Lung (tissue), 12 donors: ENCODE measurements around the gene SGSH. TPM values are rescaled to one million over a fixed set of nuclear protein-coding genes. Genes with fewer than 3 reads are reported as not detected.

ENCODE experiments used
- ATAC-seq: fragments of 200-7000 bp; cut with Tn5 transposase; one replicate; pipeline ENCODE4 v1.9.1; 2020; ENCODE audit warnings: moderate number of reproducible peaks; ENCODE audit not compliant: insufficient read depth, low FRiP score
- DNase-seq, 3 donors: peaks; one replicate each; pipeline ENCODE4 v3.0.0-alpha.2; 2013 to 2017
- H3K27ac ChIP-seq, 2 donors: one replicate each; pipeline ENCODE4 v1.5.1; 2013; ENCODE audit warnings: mild to moderate bottlenecking in 2 of 2, moderate library complexity in 2 of 2, control low read depth in 1 of 2, inconsistent platforms in 1 of 2, low read depth in 1 of 2, low read length in 1 of 2
- H3K27me3 ChIP-seq, 3 donors: one replicate each; pipeline ENCODE4 v1.5.1; 2013; ENCODE audit warnings: low read length in 2 of 3; ENCODE audit not compliant: control insufficient read depth in 3 of 3, insufficient read depth in 3 of 3
- H3K36me3 ChIP-seq, 4 donors: one replicate each; pipeline ENCODE4 v1.5.1; 2013; ENCODE audit warnings: low read length in 4 of 4, mild to moderate bottlenecking in 1 of 4, moderate library complexity in 1 of 4; ENCODE audit not compliant: control insufficient read depth in 4 of 4, insufficient read depth in 4 of 4
- H3K4me1 ChIP-seq, 5 donors: one replicate each; pipeline ENCODE4 v1.5.1; 2013; ENCODE audit warnings: low read length in 5 of 5, mild to moderate bottlenecking in 2 of 5, moderate library complexity in 1 of 5; ENCODE audit not compliant: control insufficient read depth in 5 of 5, insufficient read depth in 5 of 5
- H3K4me3 ChIP-seq: one replicate; pipeline ENCODE4 v1.5.1; 2013; ENCODE audit warnings: mild to moderate bottlenecking, control low read depth, moderate library complexity
- H3K9ac ChIP-seq, 2 donors: one replicate each; pipeline ENCODE4 v1.5.1; 2013; ENCODE audit warnings: low read length in 2 of 2, control low read depth in 1 of 2; ENCODE audit not compliant: insufficient read depth in 1 of 2
- H3K9me3 ChIP-seq, 4 donors: one replicate each; pipeline ENCODE4 v1.5.1; 2013; ENCODE audit warnings: low read length in 3 of 4, mild to moderate bottlenecking in 1 of 4, moderate library complexity in 1 of 4; ENCODE audit not compliant: control insufficient read depth in 4 of 4, insufficient read depth in 3 of 4
- WGBS, 2 donors: extraction: QIAGEN DNeasy Blood & Tissue Kit; methylation state at CpG; one replicate each; pipeline ENCODE4 v1.1.7; 2013; 5-methylcytosine and 5-hydroxymethylcytosine counted together
- polyA plus RNA-seq, 2 donors: library from polyadenylated mRNA; stranded (reverse); fragments of 200-250 nt; gene quantifications; one replicate each; pipeline ENCODE4 v1.2.1, GENCODE V29; 2013
- total RNA-seq, 2 donors: library from RNA; depleted of rRNA in 1 of 2; stranded (reverse); fragments of >200 nt in 1 of 2; gene quantifications; one replicate each; pipeline ENCODE4 v1.2.1, GENCODE V29; 2014 to 2021
- TF ChIP-seq, protein P1 (sequence below): IDR thresholded peaks from 2 replicates; pipeline ENCODE4 v1.5.1; 2012; ENCODE audit warnings: mild to moderate bottlenecking; ENCODE audit errors: control extremely low read depth, extremely low read depth
- donor health status: control.
- donor health status: control.
- donor health status: Bipolar disorder and iron deficiency.
- donor health status: healthy.
- donor health status: DM: yes; HTN: yes; CAD: no.

SGSH gene
- total and polyA plus RNA-seq, 4 donors: 27.5 to 75.1 (median 54.1) TPM

DNA sequence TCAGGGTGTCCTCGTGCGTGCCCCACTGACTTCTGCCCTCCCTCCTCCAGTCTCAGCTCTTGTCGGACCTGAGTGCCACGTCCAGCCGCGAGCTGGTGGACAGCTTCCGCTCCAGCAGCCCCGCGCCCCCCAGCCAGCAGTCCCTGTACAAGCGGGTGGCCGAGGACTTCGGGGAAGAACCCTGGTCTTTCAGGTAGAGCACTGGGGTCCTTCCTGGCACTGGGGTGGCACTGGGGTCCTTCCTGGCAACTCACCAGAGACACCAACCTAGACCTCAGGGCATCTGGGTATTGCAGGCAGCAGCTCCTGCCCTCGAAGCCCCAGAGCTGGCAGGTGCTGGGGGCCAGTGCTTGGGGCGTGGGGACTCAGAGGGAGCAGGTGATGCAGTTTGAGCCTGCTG is 25.0 kb downstream of the SGSH start:
- H3K9ac ChIP-seq: no peak overlapping the region
- DNase-seq (no peak), ATAC-seq (no peak)
- 88 to 89% methylated on average over 14 of the region's 14 CpGs for WGBS, 2 donors
- no peaks in the 10 kb centered on the region for H3K9me3 ChIP-seq
- H3K36me3 ChIP-seq: no peaks in the 10 kb centered on the region
- TF ChIP-seq, protein P1, sequence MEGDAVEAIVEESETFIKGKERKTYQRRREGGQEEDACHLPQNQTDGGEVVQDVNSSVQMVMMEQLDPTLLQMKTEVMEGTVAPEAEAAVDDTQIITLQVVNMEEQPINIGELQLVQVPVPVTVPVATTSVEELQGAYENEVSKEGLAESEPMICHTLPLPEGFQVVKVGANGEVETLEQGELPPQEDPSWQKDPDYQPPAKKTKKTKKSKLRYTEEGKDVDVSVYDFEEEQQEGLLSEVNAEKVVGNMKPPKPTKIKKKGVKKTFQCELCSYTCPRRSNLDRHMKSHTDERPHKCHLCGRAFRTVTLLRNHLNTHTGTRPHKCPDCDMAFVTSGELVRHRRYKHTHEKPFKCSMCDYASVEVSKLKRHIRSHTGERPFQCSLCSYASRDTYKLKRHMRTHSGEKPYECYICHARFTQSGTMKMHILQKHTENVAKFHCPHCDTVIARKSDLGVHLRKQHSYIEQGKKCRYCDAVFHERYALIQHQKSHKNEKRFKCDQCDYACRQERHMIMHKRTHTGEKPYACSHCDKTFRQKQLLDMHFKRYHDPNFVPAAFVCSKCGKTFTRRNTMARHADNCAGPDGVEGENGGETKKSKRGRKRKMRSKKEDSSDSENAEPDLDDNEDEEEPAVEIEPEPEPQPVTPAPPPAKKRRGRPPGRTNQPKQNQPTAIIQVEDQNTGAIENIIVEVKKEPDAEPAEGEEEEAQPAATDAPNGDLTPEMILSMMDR: no peak
- peaks cover 0 to 10% (median 4%) of the 10 kb centered on the region in 5 donors for H3K4me1 ChIP-seq
- H3K27me3 ChIP-seq: no peaks in the 10 kb centered on the region
- H3K27ac ChIP-seq: no peak overlapping the region
- H3K4me3 ChIP-seq: no peak overlapping the region

DNA sequence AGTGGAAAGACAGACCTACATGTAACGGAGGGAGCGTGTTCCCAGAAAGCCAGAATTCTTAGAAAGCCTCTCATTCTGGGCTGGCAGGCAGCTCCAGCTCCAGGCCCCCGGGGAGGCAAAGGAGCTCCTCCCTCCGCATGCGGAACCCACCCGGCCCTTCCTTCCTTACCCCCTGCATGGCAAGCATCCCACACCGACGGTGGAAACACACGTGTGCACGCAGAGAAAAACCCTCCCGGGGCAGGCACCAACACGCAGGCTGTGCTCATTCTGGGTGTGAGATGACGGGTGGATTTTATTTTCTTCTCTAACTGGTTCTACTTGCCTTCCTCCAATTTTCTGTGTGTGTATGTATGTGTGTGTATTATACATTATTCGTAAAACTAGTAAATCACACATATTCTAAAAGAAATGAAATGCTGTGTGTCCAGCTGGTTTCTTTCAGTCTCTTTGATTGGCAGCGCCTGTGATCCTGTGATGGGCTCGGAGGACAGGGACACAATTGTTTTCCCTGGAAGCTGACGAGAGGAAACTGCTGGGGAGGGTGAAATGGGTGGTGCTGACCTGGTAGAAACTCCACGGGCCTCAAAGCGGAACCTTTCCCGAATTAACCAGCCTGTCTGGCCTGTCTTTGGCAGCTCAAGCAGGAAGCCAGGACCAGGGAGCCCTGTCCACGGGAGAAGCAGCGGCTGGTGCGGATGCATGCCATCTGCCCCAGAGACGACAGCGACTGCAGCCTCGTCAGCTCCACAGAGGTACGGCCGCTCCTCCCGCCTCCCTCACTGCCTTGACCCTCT is 28.1 kb downstream of the SGSH start:
- Histone ChIP-seq H3K9me3 (no peaks in the 10 kb centered on the region), H3K27me3 (no peaks in the 10 kb centered on the region), H3K27ac (peak overlapping the region in 1 of 2 donors; percentile 15), H3K36me3 (no peaks in the 10 kb centered on the region), H3K4me1 (peaks cover 0 to 10% (median 4%) of the 10 kb centered on the region in 5 donors), H3K9ac (no peak overlapping the region), H3K4me3 (no peak overlapping the region)
- no peak for ATAC-seq
- TF ChIP-seq, protein P1: no peak
- peak; percentile 42 to 53 (median 50) for DNase-seq
- WGBS, 2 donors: 52 to 57% methylated on average over 29 of the region's 29 CpGs

DNA sequence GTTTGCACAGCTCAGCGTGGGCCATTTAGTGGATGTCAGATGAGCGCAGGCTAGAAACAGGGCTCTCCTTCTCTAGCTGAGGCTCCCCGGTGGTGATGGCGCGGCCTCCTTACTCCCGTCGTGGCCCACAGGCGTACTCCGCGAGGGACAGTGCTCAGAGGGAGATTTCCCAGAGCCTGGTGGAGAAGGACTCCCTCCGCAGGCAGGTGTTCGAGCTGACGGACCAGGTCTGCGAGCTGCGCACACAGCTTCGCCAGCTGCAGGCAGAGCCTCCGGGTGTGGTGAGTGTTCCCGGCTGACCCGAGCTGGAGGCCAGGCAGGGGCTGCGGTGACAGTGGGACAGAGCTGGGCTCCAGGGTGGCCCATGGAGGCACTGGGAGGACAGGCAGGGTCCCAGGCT is 28.9 kb downstream of the SGSH start:
- H3K9me3 ChIP-seq: no peaks in the 10 kb centered on the region
- no peak for ATAC-seq
- no peaks in the 10 kb centered on the region for H3K27me3 ChIP-seq
- no peak overlapping the region for H3K9ac ChIP-seq
- TF ChIP-seq, protein P1: no peak
- H3K4me3 ChIP-seq: no peak overlapping the region
- no peaks in the 10 kb centered on the region for H3K36me3 ChIP-seq
- peaks cover 0 to 10% (median 4%) of the 10 kb centered on the region in 5 donors for H3K4me1 ChIP-seq
- 85 to 90% methylated on average over 20 of the region's 20 CpGs for WGBS, 2 donors
- no peak overlapping the region for H3K27ac ChIP-seq
- no peak for DNase-seq

DNA sequence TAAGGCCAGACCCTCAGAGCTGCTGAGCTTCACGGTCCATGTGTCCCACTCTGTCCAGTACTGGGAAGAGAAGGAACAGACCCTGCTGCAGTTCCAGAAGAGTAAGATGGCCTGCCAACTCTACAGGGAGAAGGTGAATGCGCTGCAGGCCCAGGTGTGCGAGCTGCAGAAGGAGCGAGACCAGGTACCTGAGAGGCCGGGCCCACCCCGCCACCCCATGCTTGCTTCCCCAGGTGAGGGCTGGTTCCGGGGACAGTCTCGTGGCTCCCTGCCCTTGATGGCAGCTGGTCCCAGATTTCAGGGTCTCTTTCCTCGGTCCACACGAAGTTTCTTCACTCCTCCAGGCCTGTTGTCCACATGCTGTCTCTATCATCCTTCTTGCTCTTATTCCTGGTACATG is 29.4 kb downstream of the SGSH start:
- 94 to 98% methylated on average over 10 of the region's 10 CpGs for WGBS, 2 donors
- TF ChIP-seq, protein P1: no peak
- no peak for ATAC-seq

More for the DNA sequence above, 29.4 kb downstream of the SGSH start:
- H3K36me3 ChIP-seq: no peaks in the 10 kb centered on the region
- H3K4me3 ChIP-seq: no peak overlapping the region
- peaks cover 0 to 10% (median 4%) of the 10 kb centered on the region in 5 donors for H3K4me1 ChIP-seq
- H3K27ac ChIP-seq: no peak overlapping the region
- no peak overlapping the region for H3K9ac ChIP-seq
- H3K9me3 ChIP-seq: no peaks in the 10 kb centered on the region
- H3K27me3 ChIP-seq: no peaks in the 10 kb centered on the region
- DNase-seq: no peak
